GM21367 (cell line): ENCODE results near the gene TNRC6C.

Experiments
- ATAC-seq: cut with Tn5 transposase; IDR thresholded peaks from one replicate; pipeline ENCODE4 v1.9.1; 2021; ENCODE audit not compliant: unreplicated experiment

Gene TNRC6C

DNA sequence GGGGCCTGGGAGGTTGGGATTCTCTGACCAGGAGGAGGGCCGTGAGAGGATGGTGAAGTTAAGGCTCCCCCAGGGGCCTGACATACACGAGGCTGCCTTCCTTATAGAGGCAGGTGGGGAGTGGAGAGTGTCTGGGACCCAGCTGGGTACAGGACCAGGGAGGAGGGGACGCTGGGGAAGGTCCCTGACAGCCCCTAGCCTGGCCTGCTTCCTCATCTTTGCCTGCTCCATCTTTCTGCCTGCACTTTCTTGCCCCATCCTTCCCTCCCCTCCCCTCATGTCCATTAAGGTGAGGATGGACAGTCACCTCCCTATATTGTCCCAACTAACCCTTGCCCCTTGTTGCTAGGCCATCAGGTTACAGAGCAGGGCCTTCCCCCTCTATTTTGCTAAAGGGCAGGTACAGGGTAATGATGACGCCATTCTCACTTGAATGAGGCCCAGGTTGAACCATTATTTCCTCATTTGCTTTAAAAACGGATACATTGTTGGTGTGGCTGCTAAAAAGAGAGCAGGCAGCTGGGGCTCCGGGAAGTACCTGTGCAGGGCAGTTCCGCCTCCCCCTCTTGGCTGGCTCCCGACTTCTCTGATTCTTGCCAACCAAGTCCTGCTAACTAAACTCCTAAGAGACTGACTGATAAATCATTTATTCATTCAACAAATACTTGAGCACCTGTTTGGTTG is 189.0 kb downstream of the TNRC6C start:
- peak; percentile 25 for ATAC-seq

DNA sequence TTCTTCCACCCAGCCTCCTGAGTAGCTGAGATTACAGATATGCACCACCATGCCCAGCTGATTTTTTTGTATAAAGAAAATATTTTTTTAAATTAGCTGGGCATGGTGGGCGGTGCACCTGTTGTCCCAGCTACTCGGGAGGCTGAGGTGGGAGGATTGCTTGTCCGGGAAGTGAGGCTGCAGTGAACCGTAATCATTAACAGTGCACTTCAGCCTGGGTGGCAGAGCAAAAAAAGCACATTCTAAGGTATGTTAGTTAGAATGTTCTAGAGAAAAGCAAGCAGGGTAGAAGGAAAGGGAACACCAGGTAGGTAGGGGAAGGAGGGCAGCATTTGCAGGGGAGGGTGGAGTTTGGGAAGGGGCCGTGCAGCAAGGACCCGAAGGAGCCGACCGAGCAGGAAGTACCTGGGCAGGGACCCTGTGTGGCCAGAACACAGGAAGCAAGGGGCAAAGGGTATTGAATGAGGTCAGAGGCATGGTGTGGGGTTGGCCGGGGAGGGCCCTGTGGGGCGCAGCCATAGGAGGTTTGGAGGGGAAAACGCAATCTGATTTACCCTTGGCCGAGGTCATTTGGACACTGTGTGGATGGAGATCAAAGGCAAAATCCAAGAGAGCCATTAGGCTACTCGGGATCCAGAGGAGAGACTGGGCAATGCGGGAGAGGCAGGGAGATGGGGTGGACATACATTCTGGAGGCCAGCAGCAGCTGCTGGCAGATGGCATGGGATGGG is 189.9 kb downstream of the TNRC6C start:
- ATAC-seq: no peak

DNA sequence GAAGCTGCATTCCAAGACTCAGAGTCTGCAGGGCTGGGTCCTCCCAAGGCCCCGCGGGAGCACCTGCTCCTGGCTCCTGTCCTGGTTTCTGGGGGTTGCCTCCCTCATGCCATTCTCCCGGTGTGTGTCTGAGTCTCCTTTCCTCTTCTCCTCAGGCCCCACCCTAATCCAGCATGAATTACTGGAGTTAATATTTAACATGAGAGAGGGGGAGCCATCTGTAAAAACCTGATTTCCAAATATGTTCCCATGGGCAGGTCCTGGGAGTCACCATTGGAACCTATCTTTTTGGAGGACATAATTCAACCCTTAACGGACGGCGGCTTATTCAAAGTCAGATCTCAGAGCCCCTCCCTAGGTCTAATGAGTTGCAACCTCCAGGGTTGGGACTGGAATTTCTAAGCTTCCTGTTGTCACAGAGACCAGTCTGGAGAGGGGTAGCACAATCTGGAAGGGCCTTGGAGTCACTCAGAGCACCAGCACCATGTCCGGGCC is 193.1 kb downstream of the TNRC6C start:
- ATAC-seq: no peak

DNA sequence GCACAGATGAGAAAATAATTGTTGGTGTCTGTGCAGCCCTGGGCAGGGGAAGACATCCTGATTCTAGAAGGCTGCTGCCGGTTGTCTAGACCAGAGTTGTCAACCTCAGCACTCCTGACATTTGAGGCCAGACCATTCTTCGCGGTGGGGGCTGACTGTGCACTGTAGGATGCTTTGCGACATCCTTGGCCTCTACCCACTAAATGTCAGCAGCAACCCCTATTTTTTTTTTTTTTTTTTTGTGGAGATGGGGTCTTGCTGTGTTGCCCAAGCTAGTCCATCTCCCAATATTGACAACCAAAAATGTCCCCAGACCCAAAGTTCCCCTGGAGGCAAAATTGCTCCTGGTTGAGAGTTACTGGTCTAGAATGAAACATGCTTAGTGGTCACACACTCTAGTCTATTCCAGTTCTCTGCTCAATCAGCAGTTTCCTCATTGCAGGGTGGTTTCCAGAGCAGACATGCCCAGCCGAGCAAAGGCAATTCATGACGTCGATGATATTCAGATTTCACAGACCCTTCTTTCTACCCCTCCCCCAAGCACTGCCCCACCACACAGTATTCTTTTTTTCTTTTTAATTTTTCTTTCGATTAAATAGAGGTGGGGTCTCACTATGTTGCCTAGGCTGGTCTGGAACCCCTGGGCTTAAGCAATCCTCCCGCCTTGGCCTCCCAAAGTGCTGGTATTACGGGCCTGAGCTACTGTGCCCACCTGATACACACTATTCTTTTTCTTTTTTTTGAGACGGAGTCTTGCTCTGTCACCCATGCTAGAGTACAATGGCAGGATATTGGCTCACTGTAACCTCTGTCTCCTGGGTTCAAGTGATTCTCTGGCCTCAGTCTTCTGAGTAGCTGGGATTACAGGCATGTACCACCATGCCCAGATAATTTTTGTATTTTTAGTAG is 196.7 kb downstream of the TNRC6C start:
- ATAC-seq: peak; percentile 34
